ENCODE results near the gene MEP1A.

DNA sequence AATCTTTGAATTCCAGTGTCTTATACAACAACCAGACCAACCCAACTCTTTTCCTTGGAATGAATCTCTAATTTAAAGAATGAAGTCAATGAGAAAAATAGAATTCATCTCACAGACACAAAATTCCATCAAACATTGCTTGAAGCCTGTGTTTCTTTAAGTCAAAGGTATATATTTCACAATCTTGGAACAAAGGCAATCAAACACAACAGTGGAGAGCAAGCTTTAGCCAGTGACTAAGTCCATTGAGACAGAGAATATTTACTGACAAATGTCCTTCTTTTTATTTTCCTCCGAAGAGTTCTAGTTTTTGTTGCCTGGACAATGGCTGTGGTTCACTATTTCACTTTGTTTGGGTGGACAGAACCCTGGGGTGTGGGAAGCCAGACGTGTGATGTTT lies 35.8 kb downstream of the MEP1A start:
- no peak for TF ChIP-seq EZH2 (IDR thresholded peaks at IDR 0.05; ENCODE audit: borderline replicate concordance, low read length)
- TF ChIP-seq, protein P1, sequence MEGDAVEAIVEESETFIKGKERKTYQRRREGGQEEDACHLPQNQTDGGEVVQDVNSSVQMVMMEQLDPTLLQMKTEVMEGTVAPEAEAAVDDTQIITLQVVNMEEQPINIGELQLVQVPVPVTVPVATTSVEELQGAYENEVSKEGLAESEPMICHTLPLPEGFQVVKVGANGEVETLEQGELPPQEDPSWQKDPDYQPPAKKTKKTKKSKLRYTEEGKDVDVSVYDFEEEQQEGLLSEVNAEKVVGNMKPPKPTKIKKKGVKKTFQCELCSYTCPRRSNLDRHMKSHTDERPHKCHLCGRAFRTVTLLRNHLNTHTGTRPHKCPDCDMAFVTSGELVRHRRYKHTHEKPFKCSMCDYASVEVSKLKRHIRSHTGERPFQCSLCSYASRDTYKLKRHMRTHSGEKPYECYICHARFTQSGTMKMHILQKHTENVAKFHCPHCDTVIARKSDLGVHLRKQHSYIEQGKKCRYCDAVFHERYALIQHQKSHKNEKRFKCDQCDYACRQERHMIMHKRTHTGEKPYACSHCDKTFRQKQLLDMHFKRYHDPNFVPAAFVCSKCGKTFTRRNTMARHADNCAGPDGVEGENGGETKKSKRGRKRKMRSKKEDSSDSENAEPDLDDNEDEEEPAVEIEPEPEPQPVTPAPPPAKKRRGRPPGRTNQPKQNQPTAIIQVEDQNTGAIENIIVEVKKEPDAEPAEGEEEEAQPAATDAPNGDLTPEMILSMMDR (conservative IDR thresholded peaks at IDR 0.05 in 1 of 2, IDR thresholded peaks at IDR 0.05 in 1 of 2; ENCODE audit: extremely low read depth in 1 of 2, insufficient read depth in 1 of 2, low read depth in 1 of 2, low read length in 2 of 2) = no peak

All from mammary epithelial cell (primary cell).